Natural killer cell (primary cell): ENCODE results near the gene CARMIL3. TPM values are rescaled to one million over a fixed set of nuclear protein-coding genes. Genes with fewer than 3 reads are reported as not detected.
A peak's percentile ranks its signal among the peaks of the same experiment; 100 is the strongest.

Source experiments
- ATAC-seq, 3 donors: fragments of 150-1000 bp in 2 of 3; fragments of 200-7000 bp in 1 of 3; cut with Tn5 transposase; 1 replicate in 1 of 3; 2 replicates in 2 of 3; pipeline ENCODE4 v1.10.0; 2021; ENCODE audit warnings: mild to moderate bottlenecking in 2 of 3, moderate library complexity in 2 of 3
- DNase-seq, 2 donors: peaks; one replicate each; pipeline versions ENCODE4 v3.0.0 to v3.0.0-alpha.2; 2013 to 2021; ENCODE audit warnings: mixed read lengths in 1 of 2
- H3K27ac ChIP-seq: one replicate; pipeline ENCODE4 v1.5.1; 2013; ENCODE audit warnings: mild to moderate bottlenecking, low read length
- H3K27me3 ChIP-seq: one replicate; pipeline ENCODE4 v1.6.1; 2013; ENCODE audit warnings: low read length; ENCODE audit not compliant: control insufficient read depth, insufficient read depth
- H3K36me3 ChIP-seq: one replicate; pipeline ENCODE4 v1.6.1; 2013; ENCODE audit warnings: low read length; ENCODE audit not compliant: control insufficient read depth, insufficient read depth
- H3K4me1 ChIP-seq: one replicate; pipeline ENCODE4 v1.6.1; 2013; ENCODE audit warnings: low read length; ENCODE audit not compliant: control insufficient read depth, insufficient read depth
- H3K4me3 ChIP-seq: one replicate; pipeline ENCODE4 v1.5.1; 2013; ENCODE audit warnings: low read length
- H3K9me3 ChIP-seq: one replicate; pipeline ENCODE4 v1.6.1; 2013; ENCODE audit warnings: low read length; ENCODE audit not compliant: control insufficient read depth, insufficient read depth
- H3K27ac Mint-ChIP-seq, 2 donors: one replicate each; pipeline ENCODE4 v1.8.0; 2022; ENCODE audit warnings: mild to moderate bottlenecking in 2 of 2, mixed read lengths in 2 of 2, moderate library complexity in 1 of 2
- H3K27me3 Mint-ChIP-seq, 2 donors: one replicate each; pipeline ENCODE4 v1.8.0; 2022; ENCODE audit warnings: low read depth in 2 of 2, mixed read lengths in 2 of 2
- H3K36me3 Mint-ChIP-seq: one replicate; pipeline ENCODE4 v1.8.0; 2022; ENCODE audit warnings: mixed read lengths
- H3K4me1 Mint-ChIP-seq, 2 donors: one replicate each; pipeline ENCODE4 v1.8.0; 2022; ENCODE audit warnings: mixed read lengths in 2 of 2
- H3K4me3 Mint-ChIP-seq: one replicate; pipeline ENCODE4 v1.8.0; 2022; ENCODE audit warnings: mild to moderate bottlenecking, moderate library complexity, mixed read lengths
- H3K9me3 Mint-ChIP-seq, 2 donors: one replicate each; pipeline ENCODE4 v1.8.0; 2022; ENCODE audit warnings: mixed read lengths in 2 of 2
- WGBS: methylation state at CpG from one replicate; pipeline ENCODE4 v1.1.7; 2013; ENCODE audit warnings: missing lambda C conversion rate; ENCODE audit not compliant: insufficient coverage; 5-methylcytosine and 5-hydroxymethylcytosine counted together
- intact Hi-C: fragments of 100-400 bp; cut with micrococcal nuclease; formaldehyde crosslinking; loops from one replicate; pipeline ENCODE4 v1.14.2; 2022
- total RNA-seq, 4 donors: library from RNA; stranded (reverse); fragments of 120-200 nt in 1 of 4; gene quantifications; one replicate each; pipeline versions ENCODE4 v1.2.3 to v1.2.4, GENCODE V29; 2013 to 2022
- TF ChIP-seq, protein P1 (sequence below): fragments of 200-600 bp; IDR thresholded peaks from one replicate; pipeline ENCODE4 v1.8.0; 2022; ENCODE audit warnings: antibody characterized with exemption

The CARMIL3 gene
- total RNA-seq, 3 donors from 2014 or later (not counting 1 experiment from before 2014, with no cell fraction given) = 17.8 to 28.6 (median 18.6) TPM

DNA sequence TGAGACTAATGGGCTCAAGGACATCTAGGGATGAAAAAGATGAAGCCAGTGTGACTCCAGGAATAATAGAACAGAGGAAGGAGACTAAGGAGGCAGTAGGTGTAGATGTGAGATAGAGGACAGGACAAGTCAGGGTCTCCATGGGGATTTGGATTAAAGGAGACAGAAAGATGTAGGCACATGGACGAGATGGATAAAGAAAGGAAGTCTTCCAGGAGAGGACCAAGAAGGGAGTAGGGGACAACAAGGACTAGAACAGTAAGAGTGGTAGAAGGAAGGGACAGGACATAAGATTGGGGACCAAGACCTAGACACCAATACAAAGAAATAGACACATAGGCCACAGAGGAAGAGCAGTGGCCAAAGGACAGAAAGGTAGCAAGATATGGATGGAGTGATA lies 35.2 kb downstream of the CARMIL3 start:
- no peak overlapping the region for H3K4me3 ChIP-seq
- DNase-seq = no peak
- H3K4me1 ChIP-seq = peaks cover 6% of the 10 kb centered on the region
- H3K4me1 Mint-ChIP-seq = peaks cover 4 to 12% of the 10 kb centered on the region in 2 donors
- no peak overlapping the region for H3K4me3 Mint-ChIP-seq
- no peaks in the 10 kb centered on the region for H3K27me3 Mint-ChIP-seq
- no peak for ATAC-seq
- no peak overlapping the region for H3K27ac Mint-ChIP-seq
- no peaks in the 10 kb centered on the region for H3K36me3 ChIP-seq
- no peak overlapping the region for H3K27ac ChIP-seq
- H3K9me3 Mint-ChIP-seq = no peaks in the 10 kb centered on the region
- 84% methylated on average over 1 of the region's 1 CpG for WGBS
- intact Hi-C loops = no loop called here
- no peaks in the 10 kb centered on the region for H3K36me3 Mint-ChIP-seq
- no peaks in the 10 kb centered on the region for H3K27me3 ChIP-seq
- no peaks in the 10 kb centered on the region for H3K9me3 ChIP-seq
- TF ChIP-seq, protein P1, sequence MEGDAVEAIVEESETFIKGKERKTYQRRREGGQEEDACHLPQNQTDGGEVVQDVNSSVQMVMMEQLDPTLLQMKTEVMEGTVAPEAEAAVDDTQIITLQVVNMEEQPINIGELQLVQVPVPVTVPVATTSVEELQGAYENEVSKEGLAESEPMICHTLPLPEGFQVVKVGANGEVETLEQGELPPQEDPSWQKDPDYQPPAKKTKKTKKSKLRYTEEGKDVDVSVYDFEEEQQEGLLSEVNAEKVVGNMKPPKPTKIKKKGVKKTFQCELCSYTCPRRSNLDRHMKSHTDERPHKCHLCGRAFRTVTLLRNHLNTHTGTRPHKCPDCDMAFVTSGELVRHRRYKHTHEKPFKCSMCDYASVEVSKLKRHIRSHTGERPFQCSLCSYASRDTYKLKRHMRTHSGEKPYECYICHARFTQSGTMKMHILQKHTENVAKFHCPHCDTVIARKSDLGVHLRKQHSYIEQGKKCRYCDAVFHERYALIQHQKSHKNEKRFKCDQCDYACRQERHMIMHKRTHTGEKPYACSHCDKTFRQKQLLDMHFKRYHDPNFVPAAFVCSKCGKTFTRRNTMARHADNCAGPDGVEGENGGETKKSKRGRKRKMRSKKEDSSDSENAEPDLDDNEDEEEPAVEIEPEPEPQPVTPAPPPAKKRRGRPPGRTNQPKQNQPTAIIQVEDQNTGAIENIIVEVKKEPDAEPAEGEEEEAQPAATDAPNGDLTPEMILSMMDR = no peak

DNA sequence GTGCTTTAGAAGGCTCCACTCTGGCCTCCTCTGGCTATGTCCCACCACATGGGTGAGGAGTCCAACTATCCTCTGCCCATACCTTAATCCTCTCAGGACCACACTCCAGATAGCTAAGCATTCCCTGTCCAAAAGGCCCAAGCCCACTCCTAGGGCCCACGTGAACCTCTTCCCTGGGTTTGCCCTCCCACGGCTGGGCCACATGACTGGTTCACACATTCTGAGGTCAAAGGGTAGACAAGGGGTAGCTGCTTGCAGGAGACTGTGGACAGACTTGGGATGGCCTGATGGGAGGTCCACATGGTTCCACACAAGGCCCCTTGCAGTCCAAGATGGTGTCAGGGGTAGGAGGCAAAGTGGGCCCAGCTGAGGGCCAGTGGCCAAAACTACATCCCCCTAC lies 36.3 kb downstream of the CARMIL3 start:
- intact Hi-C loops = no loop called here
- H3K9me3 Mint-ChIP-seq = no peaks in the 10 kb centered on the region
- H3K27ac Mint-ChIP-seq = no peak overlapping the region
- no peaks in the 10 kb centered on the region for H3K27me3 Mint-ChIP-seq
- WGBS = 94% methylated on average over 2 of the region's 2 CpGs
- Histone ChIP-seq H3K4me3 (no peak overlapping the region), H3K27ac (no peak overlapping the region), H3K36me3 (no peaks in the 10 kb centered on the region), H3K9me3 (no peaks in the 10 kb centered on the region), H3K27me3 (no peaks in the 10 kb centered on the region), H3K4me1 (peaks cover 6% of the 10 kb centered on the region)
- no peaks in the 10 kb centered on the region for H3K36me3 Mint-ChIP-seq
- peaks cover under 1 to 8% of the 10 kb centered on the region in 2 donors for H3K4me1 Mint-ChIP-seq
- DNase-seq = no peak
- TF ChIP-seq, protein P1 = no peak
- H3K4me3 Mint-ChIP-seq = no peak overlapping the region
- no peak for ATAC-seq

DNA sequence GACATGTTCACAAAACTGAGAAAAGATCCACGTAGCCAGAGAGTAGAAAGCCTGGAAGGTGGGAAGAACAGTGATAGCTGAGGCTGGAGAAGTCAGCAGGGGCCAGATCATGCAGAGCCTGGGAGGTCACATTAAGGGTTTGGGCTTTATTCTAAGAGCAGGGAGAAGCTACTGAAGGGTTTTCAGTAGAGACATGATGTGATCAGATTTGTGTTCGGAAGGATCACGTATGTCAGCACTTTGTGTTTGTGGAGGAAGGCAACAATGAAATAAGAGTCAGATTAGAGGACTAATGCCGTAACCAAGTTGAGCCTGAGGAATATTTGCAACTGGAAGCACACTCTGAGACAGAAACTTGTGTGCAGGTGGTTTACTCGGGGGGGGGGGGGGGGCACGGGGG lies 38.1 kb downstream of the CARMIL3 start:
- ATAC-seq (no peak), DNase-seq (no peak)
- H3K36me3 ChIP-seq = no peaks in the 10 kb centered on the region
- TF ChIP-seq, protein P1 = no peak
- no peaks in the 10 kb centered on the region for H3K27me3 Mint-ChIP-seq
- H3K4me1 Mint-ChIP-seq = peaks cover 11 to 21% of the 10 kb centered on the region in 2 donors
- no peaks in the 10 kb centered on the region for H3K9me3 ChIP-seq
- H3K27ac Mint-ChIP-seq = no peak overlapping the region
- H3K27me3 ChIP-seq = no peaks in the 10 kb centered on the region
- no peak overlapping the region for H3K27ac ChIP-seq
- H3K4me3 ChIP-seq = no peak overlapping the region
- 95% methylated on average over 5 of the region's 6 CpGs for WGBS
- intact Hi-C loops = loop anchor here (1.0 kb wide), 1 partner anchor 32 kb away; no protein-coding TSS in a partner anchor
- H3K4me1 ChIP-seq = peaks cover 17% of the 10 kb centered on the region
- no peak overlapping the region for H3K4me3 Mint-ChIP-seq
- H3K36me3 Mint-ChIP-seq = no peaks in the 10 kb centered on the region
- no peaks in the 10 kb centered on the region for H3K9me3 Mint-ChIP-seq

DNA sequence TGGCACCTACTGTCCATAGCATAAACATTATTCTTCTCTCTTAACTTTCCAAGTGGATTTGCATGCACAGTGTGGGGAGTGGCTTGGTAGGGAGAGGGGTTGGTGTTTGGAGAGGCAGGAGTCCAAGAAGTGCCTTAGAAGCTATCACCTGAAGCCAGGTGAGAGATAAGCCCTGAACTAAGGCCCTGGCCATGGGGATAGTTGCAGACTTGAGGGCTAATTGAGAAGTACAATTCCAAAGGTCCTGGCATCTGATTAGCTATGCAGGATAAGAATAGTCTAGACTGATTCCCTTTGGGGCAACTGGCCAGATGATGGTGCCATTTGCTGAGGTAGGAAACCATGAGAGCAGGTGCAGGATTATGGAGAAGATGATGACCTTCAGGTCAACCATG lies 40.3 kb downstream of the CARMIL3 start:
- no peak for DNase-seq
- H3K4me1 Mint-ChIP-seq = peaks cover 20 to 38% of the 10 kb centered on the region in 2 donors
- no peaks in the 10 kb centered on the region for H3K27me3 Mint-ChIP-seq
- intact Hi-C loops = no loop called here
- ATAC-seq = no peak
- H3K36me3 Mint-ChIP-seq = no peaks in the 10 kb centered on the region
- no peak overlapping the region for H3K27ac ChIP-seq
- H3K9me3 ChIP-seq = no peaks in the 10 kb centered on the region
- H3K27me3 ChIP-seq = no peaks in the 10 kb centered on the region
- H3K27ac Mint-ChIP-seq = no peak overlapping the region
- TF ChIP-seq, protein P1 = no peak
- no peaks in the 10 kb centered on the region for H3K36me3 ChIP-seq
- H3K9me3 Mint-ChIP-seq = no peaks in the 10 kb centered on the region
- H3K4me1 ChIP-seq = peaks cover 28% of the 10 kb centered on the region
- H3K4me3 Mint-ChIP-seq = peak overlapping the region; percentile 98
- H3K4me3 ChIP-seq = no peak overlapping the region
